Measurements from ENCODE around the gene PDGFRB. TPM values are rescaled to one million over a fixed set of nuclear protein-coding genes. Genes with fewer than 3 reads are reported as not detected.

The PDGFRB gene
- total RNA-seq, 4 donors from 2014 or later, result 33.9 to 88.7 (median 41.7) TPM

- intact Hi-C loops (cut with DNase I; ENCODE audit: low total_unique reads), result no loop called here
- TF ChIP-seq POLR2A (IDR thresholded peaks at IDR 0.05) (no peak), CTCF (IDR thresholded peaks at IDR 0.05) (no peak)
- 77 to 79% methylated on average over 4 of the region's 4 CpGs for WGBS, 2 donors
- no peak overlapping the region for H3K4me3 ChIP-seq (ENCODE audit: low read depth, poor library complexity, severe bottlenecking)
- no peak for DNase-seq (ENCODE audit: low spot score in 2 of 2)
Measured at GRCh38 chr5:150123542-150123941, 32.1 kb downstream of the PDGFRB start.

GRCh38 chr5:150122536-150123481, 32.8 kb downstream of the PDGFRB start:
- no peak for DNase-seq (ENCODE audit: low spot score in 2 of 2)
- WGBS, 2 donors, result 89 to 97% methylated on average over 14 to 15 of the region's 15 CpGs
- H3K4me3 ChIP-seq (ENCODE audit: low read depth, poor library complexity, severe bottlenecking), result no peak overlapping the region
- intact Hi-C loops (cut with DNase I; ENCODE audit: low total_unique reads), result no loop called here
- TF ChIP-seq POLR2A (IDR thresholded peaks at IDR 0.05) (no peak), CTCF (IDR thresholded peaks at IDR 0.05) (no peak)

- DNase-seq (ENCODE audit: low spot score in 2 of 2), result peak in 1 of 2 donors; percentile 83
- TF ChIP-seq CTCF (IDR thresholded peaks at IDR 0.05) (no peak), POLR2A (IDR thresholded peaks at IDR 0.05) (no peak)
- intact Hi-C loops (cut with DNase I; ENCODE audit: low total_unique reads), result no loop called here
- 65 to 66% methylated on average over 5 of the region's 5 CpGs for WGBS, 2 donors
- no peak overlapping the region for H3K4me3 ChIP-seq (ENCODE audit: low read depth, poor library complexity, severe bottlenecking)
Measured at GRCh38 chr5:150122158-150122510, 33.5 kb downstream of the PDGFRB start.

GRCh38 chr5:150121448-150122157, 34.0 kb downstream of the PDGFRB start:
- DNase-seq (ENCODE audit: low spot score in 2 of 2), result peak in 1 of 2 donors; percentile 77
- H3K4me3 ChIP-seq (ENCODE audit: low read depth, poor library complexity, severe bottlenecking), result no peak overlapping the region
- intact Hi-C loops (cut with DNase I; ENCODE audit: low total_unique reads), result no loop called here
- no peak for TF ChIP-seq POLR2A (IDR thresholded peaks at IDR 0.05)
- TF ChIP-seq CTCF (IDR thresholded peaks at IDR 0.05), result no peak
- WGBS, 2 donors, result 91 to 95% methylated on average over 14 of the region's 14 CpGs

GRCh38 chr5:150120617-150121447, 34.8 kb downstream of the PDGFRB start:
- intact Hi-C loops (cut with DNase I; ENCODE audit: low total_unique reads), result no loop called here
- no peak overlapping the region for H3K4me3 ChIP-seq (ENCODE audit: low read depth, poor library complexity, severe bottlenecking)
- peak in 1 of 2 donors; percentile 79 for DNase-seq (ENCODE audit: low spot score in 2 of 2)
- no peak for TF ChIP-seq POLR2A (IDR thresholded peaks at IDR 0.05)
- TF ChIP-seq CTCF (IDR thresholded peaks at IDR 0.05), result no peak
- WGBS, 2 donors, result 91% methylated on average over 19 of the region's 19 CpGs
